ENCODE measurements around the gene SLC2A11. TPM values are rescaled to one million over a fixed set of nuclear protein-coding genes. Genes with fewer than 3 reads are reported as not detected.

The SLC2A11 gene
- total RNA-seq, 1 donor from 2014 or later = 19.6 TPM

- no peak overlapping the region for H3K27ac ChIP-seq (ENCODE audit: low read depth, low read length)
- H3K79me2 ChIP-seq (ENCODE audit: insufficient read depth, low read length) = peaks cover 23% of the 10 kb centered on the region
- DNase-seq (ENCODE audit: low read depth) (no peak), FAIRE-seq (no peak)
- no peak overlapping the region for H3K9ac ChIP-seq (ENCODE audit: low read length)
- no peaks in the 10 kb centered on the region for H3K27me3 Mint-ChIP-seq (ENCODE audit: low read depth, unreplicated experiment)
- no peak overlapping the region for H2AFZ ChIP-seq (ENCODE audit: low read depth, low read length)
- no peaks in the 10 kb centered on the region for H3K27me3 ChIP-seq (ENCODE audit: insufficient read depth, low read length)
- H3K36me3 Mint-ChIP-seq (ENCODE audit: low read depth, unreplicated experiment) = peaks cover 18% of the 10 kb centered on the region
- no peak overlapping the region for H3K4me3 ChIP-seq (ENCODE audit: insufficient read depth, low read depth, low read length)
- no peaks in the 10 kb centered on the region for H3K9me3 ChIP-seq (ENCODE audit: insufficient read depth, low read depth, low read length)
- peaks cover 38% of the 10 kb centered on the region for H4K20me1 ChIP-seq (ENCODE audit: insufficient read depth, low read length)
- H3K9me3 Mint-ChIP-seq (ENCODE audit: unreplicated experiment) = no peaks in the 10 kb centered on the region
- H3K4me2 ChIP-seq (ENCODE audit: low read length) = no peak overlapping the region
- H3K36me3 ChIP-seq (ENCODE audit: insufficient read depth, low read length) = peaks cover 8% of the 10 kb centered on the region
- peak overlapping the region; percentile 27 for H3K4me3 Mint-ChIP-seq (ENCODE audit: unreplicated experiment)
- peaks cover 24% of the 10 kb centered on the region for H3K4me1 Mint-ChIP-seq (ENCODE audit: low read depth, unreplicated experiment)
- TF ChIP-seq EZH2 (IDR thresholded peaks at IDR 0.05; ENCODE audit: insufficient read depth, low read length) (no peak), CTCF (IDR thresholded peaks at IDR 0.05; ENCODE audit: insufficient read depth, low read depth, low read length) (no peak)
- H3K27ac Mint-ChIP-seq (ENCODE audit: unreplicated experiment) = no peak overlapping the region
- peaks cover 18% of the 10 kb centered on the region for H3K4me1 ChIP-seq (ENCODE audit: insufficient read depth, low read length)
Measured at GRCh38 chr22:23897320-23897719, 39.6 kb downstream of the SLC2A11 start.

- H3K36me3 Mint-ChIP-seq (ENCODE audit: low read depth, unreplicated experiment) = peaks cover 18% of the 10 kb centered on the region
- no peaks in the 10 kb centered on the region for H3K9me3 Mint-ChIP-seq (ENCODE audit: unreplicated experiment)
- peaks cover 19% of the 10 kb centered on the region for H3K4me1 Mint-ChIP-seq (ENCODE audit: low read depth, unreplicated experiment)
- no peak overlapping the region for H2AFZ ChIP-seq (ENCODE audit: low read depth, low read length)
- H3K27me3 ChIP-seq (ENCODE audit: insufficient read depth, low read length) = no peaks in the 10 kb centered on the region
- H4K20me1 ChIP-seq (ENCODE audit: insufficient read depth, low read length) = peaks cover 38% of the 10 kb centered on the region
- no peak for FAIRE-seq
- H3K9me3 ChIP-seq (ENCODE audit: insufficient read depth, low read depth, low read length) = no peaks in the 10 kb centered on the region
- peaks cover 23% of the 10 kb centered on the region for H3K79me2 ChIP-seq (ENCODE audit: insufficient read depth, low read length)
- H3K4me3 ChIP-seq (ENCODE audit: insufficient read depth, low read depth, low read length) = no peak overlapping the region
- peak overlapping the region; percentile 27 for H3K4me3 Mint-ChIP-seq (ENCODE audit: unreplicated experiment)
- no peak overlapping the region for H3K27ac Mint-ChIP-seq (ENCODE audit: unreplicated experiment)
- no peaks in the 10 kb centered on the region for H3K27me3 Mint-ChIP-seq (ENCODE audit: low read depth, unreplicated experiment)
- no peak overlapping the region for H3K4me2 ChIP-seq (ENCODE audit: low read length)
- no peak overlapping the region for H3K27ac ChIP-seq (ENCODE audit: low read depth, low read length)
- no peak for DNase-seq (ENCODE audit: low read depth)
- H3K9ac ChIP-seq (ENCODE audit: low read length) = no peak overlapping the region
- TF ChIP-seq EZH2 (IDR thresholded peaks at IDR 0.05; ENCODE audit: insufficient read depth, low read length) (no peak), CTCF (IDR thresholded peaks at IDR 0.05; ENCODE audit: insufficient read depth, low read depth, low read length) (no peak)
- H3K36me3 ChIP-seq (ENCODE audit: insufficient read depth, low read length) = peaks cover 8% of the 10 kb centered on the region
- peaks cover 22% of the 10 kb centered on the region for H3K4me1 ChIP-seq (ENCODE audit: insufficient read depth, low read length)
Measured at GRCh38 chr22:23898006-23898974, 40.6 kb downstream of the SLC2A11 start.

Measured in astrocyte (in vitro differentiated cells and primary cell).